Omental fat pad (tissue), 4 donors: ENCODE results near the gene STUB1. TPM values are rescaled to one million over a fixed set of nuclear protein-coding genes. Genes with fewer than 3 reads are reported as not detected.

Experiments
- ATAC-seq: fragments of 150-250 bp; one replicate; pipeline ENCODE4 v1.9.1; 2016; ENCODE audit warnings: mild to moderate bottlenecking, moderate library complexity; ENCODE audit not compliant: low FRiP score
- DNase-seq: peaks from one replicate; pipeline ENCODE4 v3.0.0-alpha.2; 2019; ENCODE audit warnings: low spot score
- total RNA-seq, 4 donors: library from RNA; depleted of rRNA; stranded (reverse); fragments of >200 nt; gene quantifications; one replicate each; pipeline ENCODE4 v1.1.0, GENCODE V29; 2016
- TF ChIP-seq, protein P1 (sequence below), 3 donors: fragments of 450-650 bp; IDR thresholded peaks; one replicate each; pipeline ENCODE4 v1.5.1; 2016 to 2017; ENCODE audit warnings: antibody characterized with exemption in 3 of 3, mild to moderate bottlenecking in 3 of 3, moderate library complexity in 2 of 3

Gene STUB1
- total RNA-seq, 4 donors from 2014 or later = 119 to 161 (median 128) TPM

- TF ChIP-seq, protein P1, sequence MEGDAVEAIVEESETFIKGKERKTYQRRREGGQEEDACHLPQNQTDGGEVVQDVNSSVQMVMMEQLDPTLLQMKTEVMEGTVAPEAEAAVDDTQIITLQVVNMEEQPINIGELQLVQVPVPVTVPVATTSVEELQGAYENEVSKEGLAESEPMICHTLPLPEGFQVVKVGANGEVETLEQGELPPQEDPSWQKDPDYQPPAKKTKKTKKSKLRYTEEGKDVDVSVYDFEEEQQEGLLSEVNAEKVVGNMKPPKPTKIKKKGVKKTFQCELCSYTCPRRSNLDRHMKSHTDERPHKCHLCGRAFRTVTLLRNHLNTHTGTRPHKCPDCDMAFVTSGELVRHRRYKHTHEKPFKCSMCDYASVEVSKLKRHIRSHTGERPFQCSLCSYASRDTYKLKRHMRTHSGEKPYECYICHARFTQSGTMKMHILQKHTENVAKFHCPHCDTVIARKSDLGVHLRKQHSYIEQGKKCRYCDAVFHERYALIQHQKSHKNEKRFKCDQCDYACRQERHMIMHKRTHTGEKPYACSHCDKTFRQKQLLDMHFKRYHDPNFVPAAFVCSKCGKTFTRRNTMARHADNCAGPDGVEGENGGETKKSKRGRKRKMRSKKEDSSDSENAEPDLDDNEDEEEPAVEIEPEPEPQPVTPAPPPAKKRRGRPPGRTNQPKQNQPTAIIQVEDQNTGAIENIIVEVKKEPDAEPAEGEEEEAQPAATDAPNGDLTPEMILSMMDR (IDR thresholded peaks at IDR 0.05) = no peak
- DNase-seq (no peak), ATAC-seq (no peak)
These were observed 48.9 kb downstream of the STUB1 start for GRCh38 chr16:728890-729744.

GRCh38 chr16:729768-730665 is 49.8 kb downstream of the STUB1 start:
- no peak for DNase-seq
- TF ChIP-seq, protein P1 (IDR thresholded peaks at IDR 0.05) = no peak

GRCh38 chr16:730666-731509 is 50.7 kb downstream of the STUB1 start:
- DNase-seq (no peak), ATAC-seq (no peak)

More at GRCh38 chr16:729768-730665, 49.8 kb downstream of the STUB1 start:
- ATAC-seq = no peak

DNA sequence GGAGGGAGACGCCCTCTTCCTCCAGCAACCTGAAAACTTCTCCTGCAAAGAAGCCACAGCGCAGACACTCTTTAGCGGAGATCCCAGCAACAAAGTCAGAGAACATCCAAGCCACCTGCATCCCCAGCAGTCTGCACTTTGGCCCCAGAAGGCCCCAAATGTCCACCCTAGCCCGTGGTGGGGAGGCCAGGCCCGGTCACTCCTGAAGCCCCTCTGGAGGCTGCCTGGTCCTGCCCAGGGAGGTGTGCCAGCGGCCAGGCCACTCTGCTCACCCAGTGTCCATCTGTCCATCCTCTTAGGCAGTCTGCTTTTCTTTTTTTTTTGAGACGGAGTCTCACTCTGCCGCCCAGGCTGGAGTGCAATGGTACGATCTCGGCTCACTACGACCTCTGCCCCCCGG is 52.1 kb downstream of the STUB1 start:
- ATAC-seq = no peak
- no peak for DNase-seq
- TF ChIP-seq, protein P1 (IDR thresholded peaks at IDR 0.05) = no peak

More at GRCh38 chr16:730666-731509, 50.7 kb downstream of the STUB1 start:
- TF ChIP-seq, protein P1 (IDR thresholded peaks at IDR 0.05) = no peak

Other genes with a start within 250 kb of the STUB1 start
- 10 to 100 TPM; 16.4 to 87.2 (median 22.0) TPM for gene CAPN15, start 152.7 kb upstream of the STUB1 start, total RNA-seq
- under 1 TPM in 1 of 4 donors, not detected in 3; 0.19 TPM for gene PRR35, start 120.0 kb upstream of the STUB1 start, total RNA-seq
- gene NHLRC4, start 113.4 kb upstream of the STUB1 start, total RNA-seq = 1 to 10 TPM in 3 of 4 donors, under 1 TPM in 1; 0.24 to 5.5 (median 1.2) TPM
- 10 to 100 TPM; 22.0 to 25.1 (median 23.8) TPM for gene PIGQ, start 110.4 kb upstream of the STUB1 start, total RNA-seq
- 10 to 100 TPM; 11.6 to 20.6 (median 14.8) TPM for gene RAB40C, start 90.3 kb upstream of the STUB1 start, total RNA-seq
- under 1 TPM in 3 of 4 donors, not detected in 1; 0.19 to 0.63 (median 0.25) TPM for gene WFIKKN1, start 49.4 kb upstream of the STUB1 start, total RNA-seq
- 100 to 1,000 TPM in 3 of 4 donors, 10 to 100 TPM in 1; 75.7 to 155 (median 111) TPM for gene METTL26, start 44.1 kb upstream of the STUB1 start, total RNA-seq
- 10 to 100 TPM; 33.3 to 54.7 (median 41.3) TPM for gene MCRIP2, start 38.6 kb upstream of the STUB1 start, total RNA-seq
- 10 to 100 TPM in 3 of 4 donors, 1 to 10 TPM in 1; 7.0 to 25.1 (median 21.2) TPM for gene WDR90, start 31.0 kb upstream of the STUB1 start, total RNA-seq
- gene RHOT2, start 12.3 kb upstream of the STUB1 start, total RNA-seq = 10 to 100 TPM; 38.8 to 86.9 (median 61.5) TPM
- gene RHBDL1, start 4.7 kb upstream of the STUB1 start, total RNA-seq = 1 to 10 TPM in 1 of 4 donors, under 1 TPM in 2, not detected in 1; 0.44 to 1.0 (median 0.96) TPM
- gene JMJD8, start 3.9 kb downstream of the STUB1 start, total RNA-seq = 10 to 100 TPM; 65.8 to 79.6 (median 71.8) TPM
- 1 to 10 TPM; 6.7 to 8.7 (median 6.9) TPM for gene WDR24, start 10.0 kb downstream of the STUB1 start, total RNA-seq
- under 1 TPM in 3 of 4 donors, not detected in 1; 0.48 to 0.75 (median 0.56) TPM for gene FBXL16, start 25.4 kb downstream of the STUB1 start, total RNA-seq
- 10 to 100 TPM; 13.6 to 31.2 (median 20.5) TPM for gene METRN, start 34.7 kb downstream of the STUB1 start, total RNA-seq
- 10 to 100 TPM; 21.9 to 45.4 (median 36.2) TPM for gene ANTKMT, start 40.7 kb downstream of the STUB1 start, total RNA-seq
- gene CCDC78, start 46.0 kb downstream of the STUB1 start, total RNA-seq = 1 to 10 TPM in 2 of 4 donors, under 1 TPM in 2; 0.72 to 2.4 (median 1.5) TPM
- 1 to 10 TPM in 3 of 4 donors, under 1 TPM in 1; 0.79 to 7.3 (median 4.6) TPM for gene HAGHL, start 46.7 kb downstream of the STUB1 start, total RNA-seq
- 10 to 100 TPM; 17.6 to 26.8 (median 22.1) TPM for gene CIAO3, start 60.6 kb downstream of the STUB1 start, total RNA-seq
- gene MSLN, start 80.3 kb downstream of the STUB1 start, total RNA-seq = 100 to 1,000 TPM in 2 of 4 donors, 10 to 100 TPM in 1, 1 to 10 TPM in 1; 1.1 to 355 (median 129) TPM
- 10 to 100 TPM in 3 of 4 donors, 1 to 10 TPM in 1; 9.6 to 20.9 (median 13.7) TPM for gene RPUSD1, start 108.0 kb downstream of the STUB1 start, total RNA-seq
- gene CHTF18, start 108.2 kb downstream of the STUB1 start, total RNA-seq = 10 to 100 TPM in 1 of 4 donors, 1 to 10 TPM in 3; 2.8 to 10.7 (median 4.6) TPM
- gene GNG13, start 120.3 kb downstream of the STUB1 start, total RNA-seq = not detected